Endometrial microvascular endothelial cells (primary cell): ENCODE measurements around the gene A2ML1. TPM values are rescaled to one million over a fixed set of nuclear protein-coding genes. Genes with fewer than 3 reads are reported as not detected.
"Not testable (repeated sequence)": the region's sequence is repeated elsewhere in the genome, so short reads cannot be mapped to it uniquely, and the experiment has no call there.

Source experiments
- in situ Hi-C: cut with HindIII; loops from 2 replicates; pipeline ENCODE4 v1.10.0; 2017; ENCODE audit warnings: low sequenced_read_pairs, low pct_unique_long_range_greater_than_20kb; ENCODE audit errors: inconsistent ontology term
- total RNA-seq: library from RNA; depleted of rRNA; stranded (reverse); fragments of >200 nt; gene quantifications from one replicate; pipeline ENCODE4 v1.2.3, GENCODE V29; 2015; ENCODE audit errors: inconsistent ontology term

A2ML1 gene
- total RNA-seq, 1 donor from 2014 or later: not detected

GRCh38 chr12:8813572-8814357 lies 8.7 kb upstream of the A2ML1 start:
- in situ Hi-C loops: no loop called here

GRCh38 chr12:8816448-8817050 lies 5.9 kb upstream of the A2ML1 start:
- in situ Hi-C loops: no loop called here

GRCh38 chr12:8817856-8818255 lies 4.6 kb upstream of the A2ML1 start:
- in situ Hi-C loops: no loop called here

- in situ Hi-C loops: no loop called here
Observed at GRCh38 chr12:8818526-8818925, 3.9 kb upstream of the A2ML1 start.

GRCh38 chr12:8819666-8819980 lies 2.8 kb upstream of the A2ML1 start:
- in situ Hi-C loops: no loop called here

- in situ Hi-C loops: not testable (repeated sequence)
Observed at GRCh38 chr12:8820676-8821407, 1.6 kb upstream of the A2ML1 start.

- in situ Hi-C loops: no loop called here
Observed at GRCh38 chr12:8821591-8821990, 830 bp upstream of the A2ML1 start.

GRCh38 chr12:8823565-8824300 lies 1.3 kb downstream of the A2ML1 start:
- in situ Hi-C loops: no loop called here

GRCh38 chr12:8827551-8828256 lies 5.3 kb downstream of the A2ML1 start:
- in situ Hi-C loops: no loop called here

GRCh38 chr12:8828257-8829124 lies 6.1 kb downstream of the A2ML1 start:
- in situ Hi-C loops: no loop called here

GRCh38 chr12:8829125-8829518 lies 6.7 kb downstream of the A2ML1 start:
- in situ Hi-C loops: no loop called here

- in situ Hi-C loops: no loop called here
Observed at GRCh38 chr12:8829621-8830020, 7.2 kb downstream of the A2ML1 start.

- in situ Hi-C loops: no loop called here
Observed at GRCh38 chr12:8831116-8831515, 8.7 kb downstream of the A2ML1 start.

- in situ Hi-C loops: no loop called here
Observed at GRCh38 chr12:8832500-8832899, 10.1 kb downstream of the A2ML1 start.

GRCh38 chr12:8834230-8834629 lies 11.8 kb downstream of the A2ML1 start:
- in situ Hi-C loops: no loop called here

GRCh38 chr12:8837291-8837690 lies 14.9 kb downstream of the A2ML1 start:
- in situ Hi-C loops: no loop called here

- in situ Hi-C loops: no loop called here
Observed at GRCh38 chr12:8840321-8840720, 17.9 kb downstream of the A2ML1 start.
